ENCODE measurements around the gene GJD4.

- no peak for TF ChIP-seq CTCF (IDR thresholded peaks at IDR 0.05; ENCODE audit: low read depth, low read length)
- no peak for TF ChIP-seq MAX (IDR thresholded peaks at IDR 0.05; ENCODE audit: low read depth, low read length)
- TF ChIP-seq POLR2A (IDR thresholded peaks at IDR 0.05; ENCODE audit: extremely low read depth, insufficient read length): no peak
- no peak for TF ChIP-seq MYC (IDR thresholded peaks at IDR 0.05; ENCODE audit: low read depth, low read length)
These were observed 42.7 kb upstream of the GJD4 start for GRCh38 chr10:35562427-35562826.
